Neural progenitor cell (in vitro differentiated cells): ENCODE measurements around the gene KCNH2. TPM values are rescaled to one million over a fixed set of nuclear protein-coding genes. Genes with fewer than 3 reads are reported as not detected.

Experiments used
- DNase-seq: peaks from one replicate; pipeline ENCODE4 v3.0.0-alpha.2; 2016; ENCODE audit warnings: low spot score
- H2AFZ ChIP-seq: fragments of 200-600 bp; sonication (generic); replicated peaks from 2 replicates; pipeline ENCODE4 v1.6.1; 2016; ENCODE audit warnings: antibody characterized with exemption
- H3F3A ChIP-seq: fragments of 200-600 bp; sonication (generic); 2 replicates; pipeline ENCODE4 v1.6.1; 2016; ENCODE audit warnings: antibody characterized with exemption, low read depth
- H3K27ac ChIP-seq: fragments of 200-600 bp; sonication (generic); 2 replicates; pipeline ENCODE4 v1.5.1; 2016; ENCODE audit warnings: mild to moderate bottlenecking
- H3K27me3 ChIP-seq: fragments of 200-600 bp; sonication (generic); 2 replicates; pipeline ENCODE4 v1.6.1; 2016; ENCODE audit warnings: mild to moderate bottlenecking, moderate library complexity
- H3K36me3 ChIP-seq: fragments of 200-600 bp; sonication (generic); 2 replicates; pipeline ENCODE4 v1.5.1; 2016
- H3K4me1 ChIP-seq: fragments of 200-600 bp; sonication (generic); 2 replicates; pipeline ENCODE4 v1.6.1; 2016; ENCODE audit warnings: mixed run types
- H3K4me2 ChIP-seq: fragments of 200-600 bp; sonication (generic); 2 replicates; pipeline ENCODE4 v1.6.1; 2016
- H3K4me3 ChIP-seq: fragments of 200-600 bp; sonication (generic); 2 replicates; pipeline ENCODE4 v1.5.1; 2016
- H3K79me2 ChIP-seq: fragments of 200-600 bp; sonication (generic); 2 replicates; pipeline ENCODE4 v1.6.1; 2016; ENCODE audit warnings: low read depth
- H3K9ac ChIP-seq: fragments of 200-600 bp; sonication (generic); 2 replicates; pipeline ENCODE4 v1.6.1; 2016
- H3K9me3 ChIP-seq: fragments of 200-600 bp; sonication (generic); 2 replicates; pipeline ENCODE4 v1.5.1; 2016; ENCODE audit warnings: low read depth
- H4K20me1 ChIP-seq: fragments of 200-600 bp; sonication (generic); 2 replicates; pipeline ENCODE4 v1.6.1; 2016; ENCODE audit warnings: low read depth
- H3K27ac Mint-ChIP-seq: 3 replicates; pipeline ENCODE4 v1.8.0; 2021; ENCODE audit warnings: mixed read lengths
- H3K27me3 Mint-ChIP-seq: 2 replicates; pipeline ENCODE4 v1.8.0; 2022; ENCODE audit warnings: low read depth, mild to moderate bottlenecking, inconsistent platforms, moderate library complexity, mixed read lengths; ENCODE audit not compliant: insufficient read depth
- H3K36me3 Mint-ChIP-seq: 3 replicates; pipeline ENCODE4 v1.8.0; 2021; ENCODE audit warnings: mixed read lengths
- H3K4me1 Mint-ChIP-seq: 3 replicates; pipeline ENCODE4 v1.8.0; 2021; ENCODE audit warnings: mixed read lengths
- H3K4me3 Mint-ChIP-seq: 3 replicates; pipeline ENCODE4 v1.8.0; 2021; ENCODE audit warnings: mild to moderate bottlenecking, moderate library complexity, mixed read lengths
- H3K9me3 Mint-ChIP-seq: 3 replicates; pipeline ENCODE4 v1.8.0; 2020; ENCODE audit warnings: mixed read lengths
- EZH2 ChIP-seq: fragments of 200-600 bp; sonication (generic); IDR thresholded peaks from 2 replicates; pipeline ENCODE4 v1.6.1; 2017; ENCODE audit warnings: antibody characterized with exemption, mild to moderate bottlenecking, moderate library complexity
- EZH2phosphoT487 ChIP-seq: fragments of 200-600 bp; sonication (generic); IDR thresholded peaks from 2 replicates; pipeline ENCODE4 v1.6.1; 2017; ENCODE audit warnings: antibody characterized with exemption
- total RNA-seq: library from RNA; depleted of rRNA; stranded (reverse); fragments of >200 nt; gene quantifications from 2 replicates; pipeline ENCODE4 v1.2.3, GENCODE V29; 2015; ENCODE audit warnings: low replicate concordance
- TF ChIP-seq, protein P1 (sequence below): fragments of 200-600 bp; sonication (generic); IDR thresholded peaks from 2 replicates; pipeline ENCODE4 v1.5.1; 2017; ENCODE audit warnings: antibody characterized with exemption, mild to moderate bottlenecking

KCNH2 gene
- total RNA-seq, 1 donor from 2014 or later: 2.6 TPM

DNA sequence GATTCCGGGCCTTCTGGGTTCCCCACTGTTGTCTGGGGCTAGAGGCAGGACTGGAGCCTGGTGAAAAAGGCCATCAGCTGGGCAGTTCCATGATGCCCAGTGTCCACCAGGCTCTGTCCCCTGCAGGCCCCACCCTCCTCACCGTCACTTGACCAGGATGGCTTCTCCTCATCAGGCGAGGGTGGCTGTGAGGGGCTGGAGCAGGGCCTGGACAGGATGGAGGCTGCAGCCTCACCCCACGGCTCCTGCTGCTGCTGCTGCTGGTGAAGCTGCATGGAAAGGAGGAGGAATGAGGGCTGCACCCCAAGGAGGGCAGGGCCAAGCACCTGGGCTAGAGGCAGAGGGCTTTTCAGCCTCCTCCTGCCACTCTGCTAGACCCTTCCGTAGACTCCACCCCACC lies 37.8 kb upstream of the KCNH2 start:
- Histone ChIP-seq H3K9ac (no peak overlapping the region), H3K4me3 (no peak overlapping the region), H3F3A (peaks cover 47% of the 10 kb centered on the region), H4K20me1 (no peaks in the 10 kb centered on the region), H3K4me1 (peaks cover 39% of the 10 kb centered on the region), H3K27ac (no peak overlapping the region), H3K27me3 (peaks cover 54% of the 10 kb centered on the region), H3K79me2 (no peaks in the 10 kb centered on the region), H3K4me2 (no peak overlapping the region), H3K36me3 (no peaks in the 10 kb centered on the region), H2AFZ (no peak overlapping the region), H3K9me3 (no peaks in the 10 kb centered on the region)
- no peak for DNase-seq
- no peaks in the 10 kb centered on the region for H3K9me3 Mint-ChIP-seq
- no peak overlapping the region for H3K4me3 Mint-ChIP-seq
- peaks cover 10% of the 10 kb centered on the region for H3K36me3 Mint-ChIP-seq
- TF ChIP-seq EZH2phosphoT487: no peak
- TF ChIP-seq, protein P1, sequence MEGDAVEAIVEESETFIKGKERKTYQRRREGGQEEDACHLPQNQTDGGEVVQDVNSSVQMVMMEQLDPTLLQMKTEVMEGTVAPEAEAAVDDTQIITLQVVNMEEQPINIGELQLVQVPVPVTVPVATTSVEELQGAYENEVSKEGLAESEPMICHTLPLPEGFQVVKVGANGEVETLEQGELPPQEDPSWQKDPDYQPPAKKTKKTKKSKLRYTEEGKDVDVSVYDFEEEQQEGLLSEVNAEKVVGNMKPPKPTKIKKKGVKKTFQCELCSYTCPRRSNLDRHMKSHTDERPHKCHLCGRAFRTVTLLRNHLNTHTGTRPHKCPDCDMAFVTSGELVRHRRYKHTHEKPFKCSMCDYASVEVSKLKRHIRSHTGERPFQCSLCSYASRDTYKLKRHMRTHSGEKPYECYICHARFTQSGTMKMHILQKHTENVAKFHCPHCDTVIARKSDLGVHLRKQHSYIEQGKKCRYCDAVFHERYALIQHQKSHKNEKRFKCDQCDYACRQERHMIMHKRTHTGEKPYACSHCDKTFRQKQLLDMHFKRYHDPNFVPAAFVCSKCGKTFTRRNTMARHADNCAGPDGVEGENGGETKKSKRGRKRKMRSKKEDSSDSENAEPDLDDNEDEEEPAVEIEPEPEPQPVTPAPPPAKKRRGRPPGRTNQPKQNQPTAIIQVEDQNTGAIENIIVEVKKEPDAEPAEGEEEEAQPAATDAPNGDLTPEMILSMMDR: no peak
- no peak for TF ChIP-seq EZH2
- H3K27ac Mint-ChIP-seq: no peak overlapping the region
- H3K27me3 Mint-ChIP-seq: peaks cover 13% of the 10 kb centered on the region
- H3K4me1 Mint-ChIP-seq: peaks cover 61% of the 10 kb centered on the region

DNA sequence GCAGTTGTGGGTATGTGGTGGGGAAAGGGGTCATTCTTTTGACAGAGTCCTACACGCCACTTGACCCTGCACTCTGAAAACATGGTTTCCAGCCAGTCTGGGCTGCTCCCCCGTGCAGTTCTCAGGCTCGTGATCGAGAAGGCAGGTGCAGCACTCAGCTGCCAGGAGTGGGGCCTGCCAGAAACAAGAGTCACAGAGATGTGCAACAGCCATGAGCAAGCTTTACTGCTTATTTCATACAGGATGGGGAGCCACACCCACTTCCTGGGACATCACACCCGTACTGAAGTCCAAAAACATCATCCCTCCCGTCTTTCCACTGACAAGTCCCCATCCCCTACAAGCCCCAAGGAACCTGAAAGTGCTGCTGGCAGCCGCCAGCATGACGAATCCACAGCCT lies 36.8 kb upstream of the KCNH2 start:
- H3K4me3 Mint-ChIP-seq: no peak overlapping the region
- Histone ChIP-seq H3K79me2 (no peaks in the 10 kb centered on the region), H4K20me1 (no peaks in the 10 kb centered on the region), H3F3A (peaks cover 39% of the 10 kb centered on the region), H2AFZ (no peak overlapping the region), H3K27ac (no peak overlapping the region), H3K4me3 (no peak overlapping the region), H3K4me1 (peaks cover 39% of the 10 kb centered on the region), H3K9ac (no peak overlapping the region), H3K4me2 (no peak overlapping the region), H3K27me3 (peaks cover 53% of the 10 kb centered on the region), H3K36me3 (no peaks in the 10 kb centered on the region), H3K9me3 (no peaks in the 10 kb centered on the region)
- peaks cover 11% of the 10 kb centered on the region for H3K27me3 Mint-ChIP-seq
- TF ChIP-seq EZH2 (no peak), EZH2phosphoT487 (no peak)
- TF ChIP-seq, protein P1: no peak
- H3K27ac Mint-ChIP-seq: peak overlapping the region; percentile 23
- peaks cover 10% of the 10 kb centered on the region for H3K36me3 Mint-ChIP-seq
- H3K9me3 Mint-ChIP-seq: no peaks in the 10 kb centered on the region
- peaks cover 60% of the 10 kb centered on the region for H3K4me1 Mint-ChIP-seq
- DNase-seq: no peak

DNA sequence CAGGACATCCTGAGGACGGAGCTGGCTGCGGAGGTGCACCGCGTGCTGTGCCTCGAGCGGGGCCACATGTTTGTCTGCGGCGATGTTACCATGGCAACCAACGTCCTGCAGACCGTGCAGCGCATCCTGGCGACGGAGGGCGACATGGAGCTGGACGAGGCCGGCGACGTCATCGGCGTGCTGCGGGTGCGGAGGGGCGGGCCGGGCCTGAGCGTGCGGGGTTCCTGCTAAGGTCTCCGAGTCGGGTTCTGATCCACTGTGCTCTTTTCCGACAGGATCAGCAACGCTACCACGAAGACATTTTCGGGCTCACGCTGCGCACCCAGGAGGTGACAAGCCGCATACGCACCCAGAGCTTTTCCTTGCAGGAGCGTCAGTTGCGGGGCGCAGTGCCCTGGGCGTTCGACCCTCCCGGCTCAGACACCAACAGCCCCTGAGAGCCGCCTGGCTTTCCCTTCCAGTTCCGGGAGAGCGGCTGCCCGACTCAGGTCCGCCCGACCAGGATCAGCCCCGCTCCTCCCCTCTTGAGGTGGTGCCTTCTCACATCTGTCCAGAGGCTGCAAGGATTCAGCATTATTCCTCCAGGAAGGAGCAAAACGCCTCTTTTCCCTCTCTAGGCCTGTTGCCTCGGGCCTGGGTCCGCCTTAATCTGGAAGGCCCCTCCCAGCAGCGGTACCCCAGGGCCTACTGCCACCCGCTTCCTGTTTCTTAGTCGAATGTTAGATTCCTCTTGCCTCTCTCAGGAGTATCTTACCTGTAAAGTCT lies 35.8 kb upstream of the KCNH2 start:
- H3K4me3 Mint-ChIP-seq: peak overlapping the region; percentile 60
- no peaks in the 10 kb centered on the region for H3K9me3 ChIP-seq
- H3K36me3 Mint-ChIP-seq: peaks cover 10% of the 10 kb centered on the region
- no peak overlapping the region for H3K9ac ChIP-seq
- peak overlapping the region; percentile 70 for H3K4me2 ChIP-seq
- H4K20me1 ChIP-seq: no peaks in the 10 kb centered on the region
- H2AFZ ChIP-seq: peak overlapping the region; percentile 60
- TF ChIP-seq, protein P1: peak; percentile 24
- TF ChIP-seq EZH2phosphoT487: no peak
- H3K27me3 Mint-ChIP-seq: peaks cover 6% of the 10 kb centered on the region
- peaks cover 43% of the 10 kb centered on the region for H3K27me3 ChIP-seq
- H3K4me1 Mint-ChIP-seq: peaks cover 55% of the 10 kb centered on the region
- peaks cover 30% of the 10 kb centered on the region for H3F3A ChIP-seq
- H3K4me3 ChIP-seq: peak overlapping the region; percentile 50
- no peaks in the 10 kb centered on the region for H3K9me3 Mint-ChIP-seq
- peak overlapping the region; percentile 78 for H3K27ac Mint-ChIP-seq
- no peaks in the 10 kb centered on the region for H3K79me2 ChIP-seq
- no peaks in the 10 kb centered on the region for H3K36me3 ChIP-seq
- H3K4me1 ChIP-seq: peaks cover 36% of the 10 kb centered on the region
- DNase-seq: peak; percentile 97
- H3K27ac ChIP-seq: no peak overlapping the region
